Testis (tissue), 3 donors: Measurements from ENCODE around the gene TRPV6. TPM values are rescaled to one million over a fixed set of nuclear protein-coding genes. Genes with fewer than 3 reads are reported as not detected.

Source experiments
- DNase-seq: peaks from one replicate; pipeline ENCODE4 v3.0.0-alpha.2; 2019
- H3K27ac ChIP-seq, 2 donors: fragments of 200-600 bp; sonication (generic); one replicate each; pipeline ENCODE4 v1.5.1; 2019
- H3K27me3 ChIP-seq: fragments of 200-600 bp; sonication (generic); one replicate; pipeline ENCODE4 v1.5.1; 2019
- H3K36me3 ChIP-seq: fragments of 200-600 bp; sonication (generic); one replicate; pipeline ENCODE4 v1.5.1; 2017; ENCODE audit warnings: low read depth; ENCODE audit errors: missing control alignments
- H3K4me1 ChIP-seq: fragments of 200-600 bp; sonication (generic); one replicate; pipeline ENCODE4 v1.5.1; 2019
- H3K4me3 ChIP-seq, 2 donors: fragments of 200-600 bp; sonication (generic); one replicate each; pipeline ENCODE4 v1.5.1; 2017 to 2019
- H3K9me3 ChIP-seq: fragments of 200-600 bp; sonication (generic); one replicate; pipeline ENCODE4 v1.5.1; 2017
- CTCF ChIP-seq, 3 experiments: fragments of 450-650 bp in 2 of 3; fragments of 200-600 bp in 1 of 3; sonication (generic) in 1 of 3; IDR thresholded peaks; one replicate each; pipeline ENCODE4 v1.5.1; 2016 to 2019; ENCODE audit warnings: antibody characterized with exemption in 3 of 3, mild to moderate bottlenecking in 2 of 3, moderate library complexity in 1 of 3
- POLR2A ChIP-seq: fragments of 450-650 bp; IDR thresholded peaks from one replicate; pipeline ENCODE4 v1.6.1; 2017; ENCODE audit warnings: antibody characterized with exemption, mild to moderate bottlenecking, moderate library complexity
- WGBS, 2 donors: methylation state at CpG; one replicate each; pipeline ENCODE4 v1.1.5; 2018; 5-methylcytosine and 5-hydroxymethylcytosine counted together
- intact Hi-C: fragments of 100-400 bp; cut with DNase I; formaldehyde crosslinking; loops from one replicate; pipeline ENCODE4 v1.15.1; 2023; ENCODE audit warnings: low total_unique reads
- polyA plus RNA-seq: library from polyadenylated mRNA; stranded (reverse); fragments of 350-450 nt; fragmentation: Illumina TruSeq; extraction: RNeasy Lipid Tissue Mini Kit (QIAGEN cat#74804); gene quantifications from one replicate; pipeline ENCODE4 v1.2.3, GENCODE V29; 2014; ENCODE audit warnings: low read depth, low replicate concordance; ENCODE audit not compliant: insufficient read depth
- total RNA-seq, 2 donors: library from RNA; depleted of rRNA; stranded (reverse); fragments of >200 nt; gene quantifications; one replicate each; pipeline ENCODE4 v1.2.3, GENCODE V29; 2016

Gene TRPV6
- total and polyA plus RNA-seq, 3 donors from 2014 or later = 2.2 to 4.5 (median 2.6) TPM

- intact Hi-C loops = no loop called here
These were observed 9.1 kb downstream of the TRPV6 start for GRCh38 chr7:142876236-142876960.

GRCh38 chr7:142875456-142875855 is 10.1 kb downstream of the TRPV6 start:
- intact Hi-C loops = no loop called here
- Histone ChIP-seq H3K4me3 (no peak overlapping the region), H3K9me3 (no peaks in the 10 kb centered on the region), H3K4me1 (no peaks in the 10 kb centered on the region), H3K27me3 (no peaks in the 10 kb centered on the region), H3K27ac (no peak overlapping the region), H3K36me3 (no peaks in the 10 kb centered on the region)
- no peak for DNase-seq
- 86 to 92% methylated on average over 6 to 14 of the region's 14 CpGs for WGBS, 2 donors
- TF ChIP-seq CTCF (IDR thresholded peaks at IDR 0.05) (no peak), POLR2A (no peak)

More at GRCh38 chr7:142876236-142876960, 9.1 kb downstream of the TRPV6 start:
- no peak for DNase-seq
- H3K4me3 ChIP-seq = no peak overlapping the region
- no peaks in the 10 kb centered on the region for H3K4me1 ChIP-seq
- no peaks in the 10 kb centered on the region for H3K36me3 ChIP-seq
- H3K27me3 ChIP-seq = no peaks in the 10 kb centered on the region
- H3K9me3 ChIP-seq = no peaks in the 10 kb centered on the region
- no peak overlapping the region for H3K27ac ChIP-seq
- WGBS, 2 donors = 88 to 89% methylated on average over 6 to 9 of the region's 9 CpGs
- no peak for TF ChIP-seq POLR2A
- TF ChIP-seq CTCF (IDR thresholded peaks at IDR 0.05) = no peak

GRCh38 chr7:142874837-142875236 is 10.7 kb downstream of the TRPV6 start:
- Histone ChIP-seq H3K27me3 (no peaks in the 10 kb centered on the region), H3K9me3 (no peaks in the 10 kb centered on the region), H3K27ac (no peak overlapping the region), H3K36me3 (no peaks in the 10 kb centered on the region), H3K4me3 (no peak overlapping the region), H3K4me1 (no peaks in the 10 kb centered on the region)
- TF ChIP-seq POLR2A (no peak), CTCF (IDR thresholded peaks at IDR 0.05) (no peak)
- no peak for DNase-seq
- WGBS, 2 donors = 90 to 94% methylated on average over 6 of the region's 6 CpGs
- intact Hi-C loops = no loop called here

- no peak overlapping the region for H3K27ac ChIP-seq
- H3K4me1 ChIP-seq = no peaks in the 10 kb centered on the region
- WGBS, 2 donors = 87 to 94% methylated on average over 7 of the region's 7 CpGs
- intact Hi-C loops = no loop called here
- DNase-seq = no peak
- H3K36me3 ChIP-seq = no peaks in the 10 kb centered on the region
- no peaks in the 10 kb centered on the region for H3K9me3 ChIP-seq
- H3K27me3 ChIP-seq = no peaks in the 10 kb centered on the region
- TF ChIP-seq CTCF (IDR thresholded peaks at IDR 0.05) (no peak), POLR2A (no peak)
- H3K4me3 ChIP-seq = no peak overlapping the region
These were observed 11.1 kb downstream of the TRPV6 start for GRCh38 chr7:142874409-142874808.

- intact Hi-C loops = no loop called here
- DNase-seq = no peak
- 94 to 98% methylated on average over 5 of the region's 5 CpGs for WGBS, 2 donors
- Histone ChIP-seq H3K27me3 (no peaks in the 10 kb centered on the region), H3K4me1 (no peaks in the 10 kb centered on the region), H3K9me3 (no peaks in the 10 kb centered on the region), H3K27ac (no peak overlapping the region), H3K36me3 (no peaks in the 10 kb centered on the region), H3K4me3 (no peak overlapping the region)
- TF ChIP-seq CTCF (IDR thresholded peaks at IDR 0.05) = no peak
- TF ChIP-seq POLR2A = no peak
These were observed 11.7 kb downstream of the TRPV6 start for GRCh38 chr7:142873871-142874270.
